HUDEP-2 (cell line): ENCODE measurements around the gene COL5A1.

Experiments used
- DNase-seq, 76 experiments: peaks; one replicate each; lab custom pipeline; 2025; ENCODE audit not compliant: unreplicated experiment in 76 of 76; lab: John Stamatoyannopoulos, UW

COL5A1 gene

GRCh38 chr9:134641173-134641989, at the start of gene COL5A1:
Gene COL5A1, plus strand, starts transcription at chr9:134641803. Its CDS starts 385 bp downstream, at chr9:134642188.
- DNase-seq: no peak

- DNase-seq: no peak
These were observed 49.4 kb upstream of the COL5A1 start for GRCh38 chr9:134592018-134592818.

GRCh38 chr9:134592819-134593200, 48.8 kb upstream of the COL5A1 start:
- DNase-seq: no peak

GRCh38 chr9:134593286-134594077, 48.1 kb upstream of the COL5A1 start:
- DNase-seq: no peak

GRCh38 chr9:134594078-134594941, 47.3 kb upstream of the COL5A1 start:
- no peak for DNase-seq

- no peak for DNase-seq
These were observed 46.6 kb upstream of the COL5A1 start for GRCh38 chr9:134595014-134595413.

GRCh38 chr9:134597041-134597913, 44.3 kb upstream of the COL5A1 start:
- no peak for DNase-seq

GRCh38 chr9:134597957-134598883, 43.4 kb upstream of the COL5A1 start:
- DNase-seq: no peak

- DNase-seq: no peak
These were observed 42.7 kb upstream of the COL5A1 start for GRCh38 chr9:134598884-134599245.

- DNase-seq: no peak
These were observed 41.2 kb upstream of the COL5A1 start for GRCh38 chr9:134600371-134600770.

GRCh38 chr9:134600836-134601638, 40.6 kb upstream of the COL5A1 start:
- no peak for DNase-seq

- DNase-seq: no peak
These were observed 39.8 kb upstream of the COL5A1 start for GRCh38 chr9:134601764-134602163.

- DNase-seq: no peak
These were observed 38.8 kb upstream of the COL5A1 start for GRCh38 chr9:134602547-134603362.

- no peak for DNase-seq
These were observed 36.8 kb upstream of the COL5A1 start for GRCh38 chr9:134604834-134605233.

GRCh38 chr9:134605351-134605965, 36.1 kb upstream of the COL5A1 start:
- no peak for DNase-seq

GRCh38 chr9:134605966-134606357, 35.6 kb upstream of the COL5A1 start:
- no peak for DNase-seq
